ENCODE results near the gene ARID2.

DNA sequence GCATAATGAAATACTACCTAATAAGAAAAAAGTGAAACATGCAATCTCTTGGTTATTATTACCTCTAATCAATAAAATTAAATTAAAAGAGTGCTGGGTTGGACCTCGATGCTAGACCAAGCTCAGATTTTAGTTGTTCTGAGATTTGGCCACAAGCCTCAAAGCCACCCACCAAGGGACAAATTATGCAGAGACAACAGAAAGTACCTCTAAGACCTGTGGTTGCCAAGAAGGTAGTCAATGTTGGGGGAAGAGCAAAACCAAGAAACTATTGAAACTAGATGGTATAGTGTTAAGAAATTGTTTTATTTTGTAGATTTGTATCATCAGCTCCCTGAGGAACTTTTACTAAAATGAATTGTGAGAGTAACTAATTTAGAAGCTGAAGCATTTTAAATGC is 43.8 kb upstream of the ARID2 start:
- TF ChIP-seq, protein P1, sequence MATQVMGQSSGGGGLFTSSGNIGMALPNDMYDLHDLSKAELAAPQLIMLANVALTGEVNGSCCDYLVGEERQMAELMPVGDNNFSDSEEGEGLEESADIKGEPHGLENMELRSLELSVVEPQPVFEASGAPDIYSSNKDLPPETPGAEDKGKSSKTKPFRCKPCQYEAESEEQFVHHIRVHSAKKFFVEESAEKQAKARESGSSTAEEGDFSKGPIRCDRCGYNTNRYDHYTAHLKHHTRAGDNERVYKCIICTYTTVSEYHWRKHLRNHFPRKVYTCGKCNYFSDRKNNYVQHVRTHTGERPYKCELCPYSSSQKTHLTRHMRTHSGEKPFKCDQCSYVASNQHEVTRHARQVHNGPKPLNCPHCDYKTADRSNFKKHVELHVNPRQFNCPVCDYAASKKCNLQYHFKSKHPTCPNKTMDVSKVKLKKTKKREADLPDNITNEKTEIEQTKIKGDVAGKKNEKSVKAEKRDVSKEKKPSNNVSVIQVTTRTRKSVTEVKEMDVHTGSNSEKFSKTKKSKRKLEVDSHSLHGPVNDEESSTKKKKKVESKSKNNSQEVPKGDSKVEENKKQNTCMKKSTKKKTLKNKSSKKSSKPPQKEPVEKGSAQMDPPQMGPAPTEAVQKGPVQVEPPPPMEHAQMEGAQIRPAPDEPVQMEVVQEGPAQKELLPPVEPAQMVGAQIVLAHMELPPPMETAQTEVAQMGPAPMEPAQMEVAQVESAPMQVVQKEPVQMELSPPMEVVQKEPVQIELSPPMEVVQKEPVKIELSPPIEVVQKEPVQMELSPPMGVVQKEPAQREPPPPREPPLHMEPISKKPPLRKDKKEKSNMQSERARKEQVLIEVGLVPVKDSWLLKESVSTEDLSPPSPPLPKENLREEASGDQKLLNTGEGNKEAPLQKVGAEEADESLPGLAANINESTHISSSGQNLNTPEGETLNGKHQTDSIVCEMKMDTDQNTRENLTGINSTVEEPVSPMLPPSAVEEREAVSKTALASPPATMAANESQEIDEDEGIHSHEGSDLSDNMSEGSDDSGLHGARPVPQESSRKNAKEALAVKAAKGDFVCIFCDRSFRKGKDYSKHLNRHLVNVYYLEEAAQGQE (IDR thresholded peaks at IDR 0.05) = no peak
- TF ChIP-seq, protein P2, sequence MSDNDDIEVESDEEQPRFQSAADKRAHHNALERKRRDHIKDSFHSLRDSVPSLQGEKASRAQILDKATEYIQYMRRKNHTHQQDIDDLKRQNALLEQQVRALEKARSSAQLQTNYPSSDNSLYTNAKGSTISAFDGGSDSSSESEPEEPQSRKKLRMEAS (IDR thresholded peaks at IDR 0.05) = no peak
- TF ChIP-seq YY1 (IDR thresholded peaks at IDR 0.05) (no peak), RAD21 (IDR thresholded peaks at IDR 0.05) (no peak), EGR1 (IDR thresholded peaks at IDR 0.05; ENCODE audit: low read depth in 2 of 2) (no peak), GABPA (IDR thresholded peaks at IDR 0.05 in 1 of 2, conservative IDR thresholded peaks at IDR 0.05 in 1 of 2) (no peak), FOXA2 (IDR thresholded peaks at IDR 0.05) (no peak), NR2F2 (IDR thresholded peaks at IDR 0.05) (no peak)
- TF ChIP-seq, protein P3, sequence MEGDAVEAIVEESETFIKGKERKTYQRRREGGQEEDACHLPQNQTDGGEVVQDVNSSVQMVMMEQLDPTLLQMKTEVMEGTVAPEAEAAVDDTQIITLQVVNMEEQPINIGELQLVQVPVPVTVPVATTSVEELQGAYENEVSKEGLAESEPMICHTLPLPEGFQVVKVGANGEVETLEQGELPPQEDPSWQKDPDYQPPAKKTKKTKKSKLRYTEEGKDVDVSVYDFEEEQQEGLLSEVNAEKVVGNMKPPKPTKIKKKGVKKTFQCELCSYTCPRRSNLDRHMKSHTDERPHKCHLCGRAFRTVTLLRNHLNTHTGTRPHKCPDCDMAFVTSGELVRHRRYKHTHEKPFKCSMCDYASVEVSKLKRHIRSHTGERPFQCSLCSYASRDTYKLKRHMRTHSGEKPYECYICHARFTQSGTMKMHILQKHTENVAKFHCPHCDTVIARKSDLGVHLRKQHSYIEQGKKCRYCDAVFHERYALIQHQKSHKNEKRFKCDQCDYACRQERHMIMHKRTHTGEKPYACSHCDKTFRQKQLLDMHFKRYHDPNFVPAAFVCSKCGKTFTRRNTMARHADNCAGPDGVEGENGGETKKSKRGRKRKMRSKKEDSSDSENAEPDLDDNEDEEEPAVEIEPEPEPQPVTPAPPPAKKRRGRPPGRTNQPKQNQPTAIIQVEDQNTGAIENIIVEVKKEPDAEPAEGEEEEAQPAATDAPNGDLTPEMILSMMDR (IDR thresholded peaks at IDR 0.05; ENCODE audit: low read depth, low read length, missing input control) = no peak
